Omental fat pad (tissue), 4 donors: Measurements from ENCODE around the gene SLC24A4. TPM values are rescaled to one million over a fixed set of nuclear protein-coding genes. Genes with fewer than 3 reads are reported as not detected.

ENCODE experiments used
- ATAC-seq: fragments of 150-250 bp; one replicate; pipeline ENCODE4 v1.9.1; 2016; ENCODE audit warnings: mild to moderate bottlenecking, moderate library complexity; ENCODE audit not compliant: low FRiP score
- DNase-seq: peaks from one replicate; pipeline ENCODE4 v3.0.0-alpha.2; 2019; ENCODE audit warnings: low spot score
- CTCF ChIP-seq, 3 donors: fragments of 450-650 bp; IDR thresholded peaks; one replicate each; pipeline ENCODE4 v1.5.1; 2016 to 2017; ENCODE audit warnings: antibody characterized with exemption in 3 of 3, mild to moderate bottlenecking in 3 of 3, moderate library complexity in 2 of 3
- total RNA-seq, 4 donors: library from RNA; depleted of rRNA; stranded (reverse); fragments of >200 nt; gene quantifications; one replicate each; pipeline ENCODE4 v1.1.0, GENCODE V29; 2016

The SLC24A4 gene
- total RNA-seq, 4 donors from 2014 or later = 0.48 to 2.2 (median 0.79) TPM

GRCh38 chr14:92484132-92484823 lies 161.3 kb downstream of the SLC24A4 start:
- DNase-seq = no peak
- ATAC-seq = no peak
- no peak for TF ChIP-seq CTCF (IDR thresholded peaks at IDR 0.05)

- DNase-seq = no peak
- no peak for ATAC-seq
- TF ChIP-seq CTCF (IDR thresholded peaks at IDR 0.05) = no peak
Measured at GRCh38 chr14:92486881-92487280, 163.9 kb downstream of the SLC24A4 start.

- no peak for TF ChIP-seq CTCF (IDR thresholded peaks at IDR 0.05)
- DNase-seq (no peak), ATAC-seq (no peak)
Measured at GRCh38 chr14:92487513-92488133, 164.7 kb downstream of the SLC24A4 start.

- TF ChIP-seq CTCF (IDR thresholded peaks at IDR 0.05) = no peak
- no peak for ATAC-seq
- no peak for DNase-seq
Measured at GRCh38 chr14:92489394-92490238, 166.7 kb downstream of the SLC24A4 start.

GRCh38 chr14:92490239-92490959 lies 167.4 kb downstream of the SLC24A4 start:
- TF ChIP-seq CTCF (IDR thresholded peaks at IDR 0.05) = no peak
- DNase-seq (no peak), ATAC-seq (no peak)

GRCh38 chr14:92491782-92492181 lies 168.8 kb downstream of the SLC24A4 start:
- DNase-seq (no peak), ATAC-seq (no peak)
- TF ChIP-seq CTCF (IDR thresholded peaks at IDR 0.05) = no peak
